Esophagus squamous epithelium (tissue), 4 donors: ENCODE measurements around the gene KRT34.

ENCODE experiments used
- POLR2A ChIP-seq, 4 donors: fragments of 450-650 bp; IDR thresholded peaks; one replicate each; pipeline ENCODE4 v1.6.1; 2017; ENCODE audit warnings: antibody characterized with exemption in 4 of 4, mild to moderate bottlenecking in 4 of 4, moderate library complexity in 3 of 4
- TF ChIP-seq, protein P1 (sequence below), 6 experiments: fragments of 450-650 bp in 4 of 6; fragments of 200-600 bp in 2 of 6; sonication (generic) in 2 of 6; IDR thresholded peaks; one replicate each; pipeline ENCODE4 v1.5.1; 2016 to 2019; ENCODE audit warnings: antibody characterized with exemption in 6 of 6, mild to moderate bottlenecking in 4 of 6, moderate library complexity in 4 of 6

DNA sequence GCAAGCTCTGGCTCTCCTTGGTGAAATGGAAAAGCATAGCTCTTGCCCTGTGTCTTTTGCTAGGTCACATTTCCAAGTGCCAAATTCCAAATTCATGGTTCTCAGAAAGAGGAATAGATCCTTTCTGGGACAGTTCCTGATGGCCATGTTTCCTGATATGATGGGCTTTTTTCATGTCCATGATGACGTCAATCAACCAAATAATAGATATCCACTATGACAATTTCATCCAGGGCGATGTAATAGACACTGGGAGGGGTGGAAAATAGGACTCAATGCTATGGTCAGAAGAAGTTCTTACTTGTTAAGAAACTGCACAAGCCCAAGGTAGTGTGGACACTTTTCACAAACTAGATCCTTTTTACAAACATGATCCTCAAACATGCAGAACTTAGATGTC is 30.9 kb downstream of the KRT34 start:
- TF ChIP-seq, protein P1, sequence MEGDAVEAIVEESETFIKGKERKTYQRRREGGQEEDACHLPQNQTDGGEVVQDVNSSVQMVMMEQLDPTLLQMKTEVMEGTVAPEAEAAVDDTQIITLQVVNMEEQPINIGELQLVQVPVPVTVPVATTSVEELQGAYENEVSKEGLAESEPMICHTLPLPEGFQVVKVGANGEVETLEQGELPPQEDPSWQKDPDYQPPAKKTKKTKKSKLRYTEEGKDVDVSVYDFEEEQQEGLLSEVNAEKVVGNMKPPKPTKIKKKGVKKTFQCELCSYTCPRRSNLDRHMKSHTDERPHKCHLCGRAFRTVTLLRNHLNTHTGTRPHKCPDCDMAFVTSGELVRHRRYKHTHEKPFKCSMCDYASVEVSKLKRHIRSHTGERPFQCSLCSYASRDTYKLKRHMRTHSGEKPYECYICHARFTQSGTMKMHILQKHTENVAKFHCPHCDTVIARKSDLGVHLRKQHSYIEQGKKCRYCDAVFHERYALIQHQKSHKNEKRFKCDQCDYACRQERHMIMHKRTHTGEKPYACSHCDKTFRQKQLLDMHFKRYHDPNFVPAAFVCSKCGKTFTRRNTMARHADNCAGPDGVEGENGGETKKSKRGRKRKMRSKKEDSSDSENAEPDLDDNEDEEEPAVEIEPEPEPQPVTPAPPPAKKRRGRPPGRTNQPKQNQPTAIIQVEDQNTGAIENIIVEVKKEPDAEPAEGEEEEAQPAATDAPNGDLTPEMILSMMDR (IDR thresholded peaks at IDR 0.05): no peak
- no peak for TF ChIP-seq POLR2A (IDR thresholded peaks at IDR 0.05)
